Panc1 (cell line): ENCODE data around the gene LPAR3.

ENCODE experiments used
- SIN3A ChIP-seq: IDR thresholded peaks from 2 replicates; pipeline ENCODE4 v1.6.1; 2012; ENCODE audit warnings: low read depth, mild to moderate bottlenecking, low read length, moderate library complexity, borderline replicate concordance; ENCODE audit not compliant: insufficient read depth
- TCF7L2 ChIP-seq: IDR thresholded peaks from 2 replicates; pipeline ENCODE4 v1.6.1; 2011; ENCODE audit warnings: mild to moderate bottlenecking, low read depth, low read length, inconsistent platforms
- TF ChIP-seq, protein P1 (sequence below): fragments of 450-650 bp; IDR thresholded peaks from 2 replicates; pipeline ENCODE4 v1.5.1; 2017; ENCODE audit warnings: mild to moderate bottlenecking
- TF ChIP-seq, protein P2 (sequence below), 2 experiments: IDR thresholded peaks; 2 replicates each; pipeline ENCODE4 v1.6.1; 2011 to 2012; ENCODE audit warnings: low read depth in 2 of 2, control low read depth in 1 of 2, low read length in 1 of 2, mild to moderate bottlenecking in 1 of 2, moderate library complexity in 1 of 2; ENCODE audit not compliant: insufficient read depth in 1 of 2

GRCh38 chr1:84887261-84887934 lies 5.6 kb downstream of the LPAR3 start:
- TF ChIP-seq, protein P1, sequence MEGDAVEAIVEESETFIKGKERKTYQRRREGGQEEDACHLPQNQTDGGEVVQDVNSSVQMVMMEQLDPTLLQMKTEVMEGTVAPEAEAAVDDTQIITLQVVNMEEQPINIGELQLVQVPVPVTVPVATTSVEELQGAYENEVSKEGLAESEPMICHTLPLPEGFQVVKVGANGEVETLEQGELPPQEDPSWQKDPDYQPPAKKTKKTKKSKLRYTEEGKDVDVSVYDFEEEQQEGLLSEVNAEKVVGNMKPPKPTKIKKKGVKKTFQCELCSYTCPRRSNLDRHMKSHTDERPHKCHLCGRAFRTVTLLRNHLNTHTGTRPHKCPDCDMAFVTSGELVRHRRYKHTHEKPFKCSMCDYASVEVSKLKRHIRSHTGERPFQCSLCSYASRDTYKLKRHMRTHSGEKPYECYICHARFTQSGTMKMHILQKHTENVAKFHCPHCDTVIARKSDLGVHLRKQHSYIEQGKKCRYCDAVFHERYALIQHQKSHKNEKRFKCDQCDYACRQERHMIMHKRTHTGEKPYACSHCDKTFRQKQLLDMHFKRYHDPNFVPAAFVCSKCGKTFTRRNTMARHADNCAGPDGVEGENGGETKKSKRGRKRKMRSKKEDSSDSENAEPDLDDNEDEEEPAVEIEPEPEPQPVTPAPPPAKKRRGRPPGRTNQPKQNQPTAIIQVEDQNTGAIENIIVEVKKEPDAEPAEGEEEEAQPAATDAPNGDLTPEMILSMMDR = no peak
- TF ChIP-seq SIN3A (no peak), TCF7L2 (no peak)
- TF ChIP-seq, protein P2, sequence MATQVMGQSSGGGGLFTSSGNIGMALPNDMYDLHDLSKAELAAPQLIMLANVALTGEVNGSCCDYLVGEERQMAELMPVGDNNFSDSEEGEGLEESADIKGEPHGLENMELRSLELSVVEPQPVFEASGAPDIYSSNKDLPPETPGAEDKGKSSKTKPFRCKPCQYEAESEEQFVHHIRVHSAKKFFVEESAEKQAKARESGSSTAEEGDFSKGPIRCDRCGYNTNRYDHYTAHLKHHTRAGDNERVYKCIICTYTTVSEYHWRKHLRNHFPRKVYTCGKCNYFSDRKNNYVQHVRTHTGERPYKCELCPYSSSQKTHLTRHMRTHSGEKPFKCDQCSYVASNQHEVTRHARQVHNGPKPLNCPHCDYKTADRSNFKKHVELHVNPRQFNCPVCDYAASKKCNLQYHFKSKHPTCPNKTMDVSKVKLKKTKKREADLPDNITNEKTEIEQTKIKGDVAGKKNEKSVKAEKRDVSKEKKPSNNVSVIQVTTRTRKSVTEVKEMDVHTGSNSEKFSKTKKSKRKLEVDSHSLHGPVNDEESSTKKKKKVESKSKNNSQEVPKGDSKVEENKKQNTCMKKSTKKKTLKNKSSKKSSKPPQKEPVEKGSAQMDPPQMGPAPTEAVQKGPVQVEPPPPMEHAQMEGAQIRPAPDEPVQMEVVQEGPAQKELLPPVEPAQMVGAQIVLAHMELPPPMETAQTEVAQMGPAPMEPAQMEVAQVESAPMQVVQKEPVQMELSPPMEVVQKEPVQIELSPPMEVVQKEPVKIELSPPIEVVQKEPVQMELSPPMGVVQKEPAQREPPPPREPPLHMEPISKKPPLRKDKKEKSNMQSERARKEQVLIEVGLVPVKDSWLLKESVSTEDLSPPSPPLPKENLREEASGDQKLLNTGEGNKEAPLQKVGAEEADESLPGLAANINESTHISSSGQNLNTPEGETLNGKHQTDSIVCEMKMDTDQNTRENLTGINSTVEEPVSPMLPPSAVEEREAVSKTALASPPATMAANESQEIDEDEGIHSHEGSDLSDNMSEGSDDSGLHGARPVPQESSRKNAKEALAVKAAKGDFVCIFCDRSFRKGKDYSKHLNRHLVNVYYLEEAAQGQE (IDR thresholded peaks at IDR 0.05; ENCODE audit: insufficient read depth in 1 of 2, low read depth in 2 of 2, low read length in 1 of 2) = no peak
